SU-DHL-6 (cell line): ENCODE data around the gene IKBKE.

Experiments
- CTCF ChIP-seq: fragments of 200-600 bp; sonication (generic); IDR thresholded peaks from one replicate; pipeline ENCODE4 v1.5.1; 2017; ENCODE audit warnings: antibody characterized with exemption, mild to moderate bottlenecking, low read length, moderate library complexity; ENCODE audit not compliant: insufficient read depth, poor library complexity, severe bottlenecking
- EZH2phosphoT487 ChIP-seq: fragments of 200-600 bp; sonication (generic), shearing (Covaris generic); conservative IDR thresholded peaks from 2 replicates; pipeline ENCODE4 v1.6.1; 2018; ENCODE audit warnings: mild to moderate bottlenecking, antibody characterized with exemption, low read length, moderate library complexity, mixed read lengths

GRCh38 chr1:206447422-206447765 is 22.9 kb upstream of the IKBKE start:
- TF ChIP-seq CTCF (no peak), EZH2phosphoT487 (no peak)
